LoVo (cell line): ENCODE measurements around the gene TMEM242.
A peak's percentile ranks its signal among the peaks of the same experiment; 100 is the strongest.
"Not testable (repeated sequence)": the region's sequence is repeated elsewhere in the genome, so short reads cannot be mapped to it uniquely, and the experiment has no call there.

Experiments used
- DNase-seq: peaks from one replicate; pipeline ENCODE4 v3.0.0-alpha.2; 2016; ENCODE audit warnings: low spot score

Gene TMEM242

DNA sequence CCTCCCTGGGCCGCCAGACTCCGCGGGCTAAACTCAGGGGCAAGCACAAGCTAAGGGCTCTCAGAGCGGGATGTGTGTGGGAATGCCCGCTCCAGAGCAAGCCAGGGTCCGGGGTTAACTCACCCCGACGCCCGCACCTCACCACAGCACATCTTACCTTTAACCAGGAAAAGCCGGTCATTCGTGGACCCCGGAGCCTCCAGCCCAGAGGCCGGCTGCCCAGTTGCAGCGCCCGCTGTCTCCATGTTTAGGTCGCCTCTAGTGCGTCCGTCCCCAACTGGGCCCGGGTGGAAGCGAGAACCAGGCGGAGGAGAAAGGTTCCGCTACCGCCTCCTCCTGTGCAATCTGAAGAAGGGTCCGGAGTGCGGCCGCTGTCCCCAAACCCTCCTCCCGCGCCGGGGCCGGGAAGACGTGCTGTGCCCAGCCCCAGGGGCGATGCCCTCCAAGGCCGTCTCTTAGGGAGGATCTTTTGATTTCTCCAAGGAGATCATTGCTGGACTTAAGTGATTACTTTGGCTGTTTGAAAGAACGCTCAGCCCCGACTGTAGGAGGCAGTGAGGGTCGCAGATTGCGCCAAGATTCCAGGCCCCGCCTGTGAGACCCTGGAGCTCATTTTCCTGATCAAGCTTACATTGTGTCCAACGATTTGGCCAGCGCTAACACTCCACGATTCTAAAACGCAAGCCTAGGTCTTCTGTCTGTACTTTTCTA is at the start of gene TMEM242:
Gene TMEM242, minus strand, starts transcription at position 265 of the 711 bp plus-strand sequence. Its CDS starts 20 bp downstream, at position 245.
- peak; percentile 88 for DNase-seq

DNA sequence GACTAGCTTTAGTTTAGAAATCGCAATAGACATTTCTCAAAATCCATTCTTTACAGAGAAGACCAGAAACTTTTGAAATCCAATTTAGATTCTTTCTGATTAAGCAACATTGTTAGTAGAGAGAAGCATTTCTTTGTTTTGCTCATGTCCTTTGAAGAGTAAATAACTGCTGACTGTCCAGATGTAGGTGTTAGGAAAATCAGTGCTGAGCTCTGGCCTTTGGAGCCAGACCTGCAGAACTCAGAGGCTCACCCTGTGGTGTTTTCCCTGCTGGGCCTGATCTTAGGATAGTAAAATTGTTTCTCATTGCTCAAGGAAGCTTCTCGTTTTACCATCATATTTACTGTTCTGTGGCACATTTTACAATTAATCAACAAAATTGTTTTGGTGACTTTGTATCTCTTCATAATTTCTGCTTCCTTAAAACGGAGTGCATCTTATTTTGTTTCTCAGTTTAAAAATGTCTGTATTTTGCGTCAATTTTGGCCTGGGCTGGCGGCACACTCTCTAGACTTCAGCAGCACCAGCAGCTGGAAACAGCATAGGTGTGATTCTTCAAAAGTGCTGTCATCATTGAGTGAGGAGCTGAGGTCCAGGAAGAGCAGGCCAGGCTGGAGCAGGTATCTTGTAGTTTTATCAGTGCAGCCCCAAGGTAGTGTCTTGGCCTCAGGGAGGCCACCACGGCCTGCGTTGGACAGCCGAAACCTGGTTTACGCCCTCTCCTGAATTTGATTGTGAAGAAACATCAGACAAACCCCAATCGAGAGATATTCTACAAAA is 49.4 kb upstream of the TMEM242 start:
- DNase-seq = no peak

- no peak for DNase-seq
Measured at GRCh38 chr6:157370755-157371154, 47.4 kb upstream of the TMEM242 start.

DNA sequence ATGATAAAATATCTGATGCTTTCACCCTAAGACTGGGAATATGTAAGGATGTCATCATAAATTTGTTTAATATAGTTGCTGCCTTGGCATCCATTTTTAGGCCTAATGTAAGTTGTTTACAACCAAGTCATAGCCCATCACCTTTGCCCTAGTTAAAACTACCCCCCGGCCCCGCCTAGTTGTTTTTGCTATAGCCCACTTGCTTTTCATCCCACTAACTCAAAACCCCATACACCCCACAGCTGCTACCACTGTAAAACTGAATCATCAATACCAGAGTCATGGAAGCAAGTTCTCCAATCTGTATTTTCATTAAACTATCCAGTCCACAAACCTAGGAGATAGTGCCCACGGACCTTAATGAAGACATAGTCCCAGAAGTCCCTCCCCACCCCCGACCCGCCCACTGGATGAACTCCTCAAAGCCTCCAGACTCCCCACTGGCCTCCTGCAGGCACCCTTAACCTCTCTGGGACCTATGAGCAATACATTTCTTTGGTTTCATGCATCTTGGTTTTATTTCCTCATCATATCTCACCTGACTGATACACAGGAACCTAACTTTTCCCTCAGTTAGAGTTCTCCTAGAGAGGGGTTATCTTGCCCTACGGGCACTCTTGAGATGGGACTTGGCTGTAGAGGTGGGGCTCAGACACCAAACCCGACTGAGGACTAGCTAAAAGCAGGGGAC is 45.2 kb upstream of the TMEM242 start:
- no peak for DNase-seq

- no peak for DNase-seq
Measured at GRCh38 chr6:157366648-157367047, 43.3 kb upstream of the TMEM242 start.

- DNase-seq = no peak
Measured at GRCh38 chr6:157364705-157365104, 41.4 kb upstream of the TMEM242 start.

- no peak for DNase-seq
Measured at GRCh38 chr6:157361886-157362285, 38.6 kb upstream of the TMEM242 start.

DNA sequence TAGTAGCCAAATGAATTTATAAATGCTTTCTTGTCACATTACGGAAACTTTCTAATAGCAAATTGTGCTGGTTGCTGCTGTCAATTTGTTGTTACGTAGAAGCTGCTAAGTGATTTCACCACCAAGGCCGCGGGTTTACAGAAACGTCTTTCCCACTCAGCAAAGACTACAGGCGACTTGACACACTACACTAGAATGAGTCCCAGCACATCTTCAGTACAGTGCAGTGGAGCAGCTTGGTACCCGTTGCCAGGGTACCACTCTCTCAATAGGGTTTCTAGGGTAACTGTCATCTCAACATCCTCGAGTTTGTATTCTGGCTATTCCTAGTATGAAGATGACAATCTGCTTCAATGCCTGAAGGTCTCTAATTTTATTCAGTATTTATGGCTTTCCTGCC is 35.0 kb upstream of the TMEM242 start:
- DNase-seq = no peak

- no peak for DNase-seq
Measured at GRCh38 chr6:157346373-157346772, 23.1 kb upstream of the TMEM242 start.

DNA sequence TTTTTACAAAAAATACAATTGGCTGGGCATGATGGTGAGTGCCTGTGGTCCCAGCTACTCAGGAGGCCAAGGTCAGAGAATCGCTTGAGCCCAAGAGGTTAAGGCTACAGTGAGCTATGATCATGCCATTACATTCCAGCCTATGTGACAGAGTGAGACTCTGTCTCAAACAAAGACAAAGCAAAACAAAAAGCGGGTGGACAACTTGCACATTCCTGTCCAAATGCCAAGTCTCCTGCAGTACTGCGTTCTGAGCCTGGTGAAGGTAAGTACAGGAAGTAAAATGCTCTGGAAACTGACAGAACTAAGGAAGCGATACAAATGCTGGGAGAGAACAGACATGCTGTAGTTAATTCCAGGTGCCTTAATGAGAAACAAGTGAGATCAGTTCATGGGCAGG is 20.4 kb upstream of the TMEM242 start:
- no peak for DNase-seq

GRCh38 chr6:157339432-157339831 is 16.1 kb upstream of the TMEM242 start:
- no peak for DNase-seq

DNA sequence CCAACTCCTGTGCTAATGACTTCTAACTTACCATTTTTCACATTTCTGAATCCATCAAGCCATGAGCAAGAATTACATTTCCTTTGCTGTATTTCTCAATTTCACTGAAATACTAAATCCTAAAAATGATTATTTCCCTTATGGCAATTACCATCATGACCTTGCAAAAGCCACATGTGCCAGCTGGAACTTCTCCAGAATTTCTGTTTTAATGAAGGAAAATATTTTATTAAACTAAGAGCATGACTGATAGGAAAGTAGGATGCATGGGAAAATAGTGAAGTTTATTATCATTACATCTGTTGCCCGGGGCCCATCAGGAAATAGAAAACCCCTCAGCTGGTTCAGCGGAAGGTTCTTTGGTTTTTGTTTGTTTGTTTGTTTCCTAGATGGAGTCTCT is 14.4 kb upstream of the TMEM242 start:
- DNase-seq = no peak

- not testable (repeated sequence) for DNase-seq
Measured at GRCh38 chr6:157337276-157337675, 14.0 kb upstream of the TMEM242 start.

DNA sequence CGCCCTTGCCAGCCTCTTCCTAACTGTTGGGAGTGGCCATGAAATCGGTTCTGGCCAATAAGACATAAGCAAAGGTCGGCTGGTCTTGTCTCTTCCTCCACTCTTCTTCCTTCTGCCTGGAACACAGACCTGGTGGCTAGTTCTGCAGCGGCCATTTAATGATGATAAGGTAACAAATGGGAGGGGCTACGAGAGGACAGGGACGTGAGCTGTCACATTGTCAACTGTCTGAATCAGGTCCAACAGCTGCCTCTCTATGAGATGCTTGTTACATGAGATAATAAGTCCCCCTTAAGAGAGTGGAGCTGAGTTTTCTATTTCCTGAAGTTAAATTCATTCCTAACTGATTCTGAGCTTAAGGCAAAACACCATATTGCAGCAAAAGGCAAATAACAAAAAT is 12.5 kb upstream of the TMEM242 start:
- no peak for DNase-seq

GRCh38 chr6:157333956-157334355 is 10.6 kb upstream of the TMEM242 start:
- no peak for DNase-seq

GRCh38 chr6:157333537-157333936 is 10.2 kb upstream of the TMEM242 start:
- DNase-seq = no peak

DNA sequence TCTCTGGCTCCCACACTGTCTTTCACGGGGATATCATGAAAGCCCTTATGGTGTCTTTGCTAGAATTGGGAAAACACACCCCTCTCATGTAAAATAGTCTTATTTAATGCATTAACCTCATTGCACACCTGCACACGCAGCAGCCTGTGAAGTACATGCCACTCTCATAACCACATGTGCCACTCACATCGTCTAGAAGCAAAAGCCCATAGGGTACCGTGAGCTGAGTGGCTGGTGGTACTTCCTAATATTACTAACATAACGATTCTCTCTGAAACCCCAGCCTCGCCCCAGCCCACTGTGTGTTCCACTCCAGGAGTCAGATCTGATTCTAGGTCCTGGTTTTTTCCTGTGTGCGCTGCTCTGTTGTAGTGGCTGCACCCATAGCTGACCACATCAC is 9.5 kb upstream of the TMEM242 start:
- no peak for DNase-seq

- DNase-seq = no peak
Measured at GRCh38 chr6:157330831-157331230, 7.5 kb upstream of the TMEM242 start.

DNA sequence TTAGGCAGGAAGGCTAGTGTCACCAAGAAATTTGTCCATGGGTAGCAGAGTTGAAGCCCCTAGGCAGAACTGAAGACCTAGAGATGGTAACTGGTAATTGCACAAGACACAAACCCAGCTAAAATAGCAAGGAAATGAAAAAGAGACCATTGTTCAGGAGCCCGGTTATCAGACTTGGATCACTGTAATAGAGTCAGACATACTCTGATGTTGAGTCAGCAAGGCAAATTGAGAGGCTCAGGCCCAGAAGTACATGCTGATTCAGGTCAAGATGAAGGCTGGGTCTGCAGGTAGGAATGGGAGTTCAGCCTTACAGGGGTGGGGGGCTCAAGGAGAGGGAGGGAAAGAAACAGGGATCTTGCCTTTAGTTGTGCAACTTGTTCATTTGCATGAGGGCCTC is 6.5 kb upstream of the TMEM242 start:
- no peak for DNase-seq

DNA sequence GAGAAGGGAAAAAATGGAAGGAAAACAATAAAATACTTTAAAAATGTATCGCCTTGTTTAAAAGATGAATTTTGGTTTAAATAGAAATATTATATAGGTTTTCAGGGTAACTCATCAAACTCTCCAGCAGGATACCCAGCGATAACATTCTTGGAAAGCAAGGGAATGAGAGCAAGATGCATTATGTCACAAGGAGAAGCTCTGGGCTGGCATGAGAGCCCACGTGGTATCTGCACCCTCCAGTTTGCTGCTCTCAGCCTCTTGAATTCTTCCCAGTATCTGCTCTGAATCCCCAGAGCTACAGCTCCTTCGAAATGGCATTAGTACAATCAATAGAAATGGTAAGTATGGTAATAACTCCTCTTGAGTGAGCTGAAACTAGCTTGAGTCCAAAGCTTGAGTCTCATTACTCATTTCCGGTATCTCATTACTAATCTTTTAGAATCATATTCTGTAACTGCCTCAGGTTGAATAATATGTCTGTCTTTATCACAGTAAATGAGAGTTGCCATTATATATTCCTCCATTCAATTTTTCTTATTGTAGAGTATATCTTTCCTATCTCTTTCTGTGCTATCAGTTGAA is 4.9 kb upstream of the TMEM242 start:
- no peak for DNase-seq

DNA sequence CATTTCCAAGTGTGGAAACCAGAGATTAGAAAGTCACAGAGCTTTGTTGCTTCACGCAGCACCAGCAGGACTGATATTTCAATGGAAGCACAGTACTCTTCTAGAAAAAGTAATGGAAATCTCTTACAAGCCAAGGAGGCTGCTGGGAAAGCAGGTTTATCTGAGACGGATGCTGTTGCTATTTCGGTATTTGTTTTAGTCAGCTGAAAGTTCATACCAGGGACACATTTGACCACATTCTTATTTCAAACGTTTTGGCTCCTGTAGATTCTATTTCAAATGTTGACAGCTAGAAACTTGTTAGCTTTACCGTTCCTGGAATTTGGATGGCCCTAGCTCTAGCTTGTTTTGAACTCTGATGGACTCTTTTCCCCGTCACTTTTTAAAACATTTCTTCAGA is 3.7 kb upstream of the TMEM242 start:
- no peak for DNase-seq

DNA sequence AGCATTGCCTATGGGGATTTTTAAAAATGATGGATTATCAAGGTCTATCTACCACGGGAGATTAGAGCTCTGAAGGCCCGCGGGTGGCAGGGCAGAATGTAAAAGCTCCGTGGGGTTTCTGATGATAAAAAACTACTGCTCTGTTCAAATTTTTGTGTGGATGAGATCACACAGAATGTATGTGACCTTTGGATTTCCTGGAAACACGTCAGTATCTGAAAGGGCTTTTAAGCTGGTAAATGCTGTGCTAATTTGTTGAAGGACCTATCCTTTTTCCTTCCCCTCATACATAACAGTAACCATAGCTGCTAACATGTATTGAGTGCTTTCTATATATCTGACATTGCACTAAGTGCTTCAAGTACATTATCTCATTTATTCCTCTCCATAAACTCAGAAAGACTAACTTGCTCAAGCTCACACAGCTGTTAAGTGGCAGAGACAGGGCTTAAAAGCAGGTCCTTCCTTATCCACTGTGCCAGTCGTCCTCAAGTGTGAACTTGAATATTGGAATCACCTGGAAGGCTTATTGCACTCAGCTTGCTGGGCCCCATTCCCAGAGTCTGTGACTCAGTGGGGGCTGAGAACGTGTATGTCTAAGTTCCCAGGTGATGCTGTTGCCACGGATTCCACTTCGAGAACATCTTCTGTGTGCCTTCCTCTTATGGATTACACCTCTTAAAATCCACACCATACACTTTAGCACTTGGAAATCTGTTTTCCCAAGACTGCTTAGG is 1.9 kb upstream of the TMEM242 start:
- DNase-seq = peak; percentile 7
